Non-pigmented ciliary epithelial cell (primary cell): ENCODE measurements around the gene ZFYVE19.
A peak's percentile ranks its signal among the peaks of the same experiment; 100 is the strongest.

Source experiments
- DNase-seq: peaks from one replicate; pipeline ENCODE4 v3.0.0-alpha.2; 2010; ENCODE audit warnings: low read depth

ZFYVE19 gene

DNA sequence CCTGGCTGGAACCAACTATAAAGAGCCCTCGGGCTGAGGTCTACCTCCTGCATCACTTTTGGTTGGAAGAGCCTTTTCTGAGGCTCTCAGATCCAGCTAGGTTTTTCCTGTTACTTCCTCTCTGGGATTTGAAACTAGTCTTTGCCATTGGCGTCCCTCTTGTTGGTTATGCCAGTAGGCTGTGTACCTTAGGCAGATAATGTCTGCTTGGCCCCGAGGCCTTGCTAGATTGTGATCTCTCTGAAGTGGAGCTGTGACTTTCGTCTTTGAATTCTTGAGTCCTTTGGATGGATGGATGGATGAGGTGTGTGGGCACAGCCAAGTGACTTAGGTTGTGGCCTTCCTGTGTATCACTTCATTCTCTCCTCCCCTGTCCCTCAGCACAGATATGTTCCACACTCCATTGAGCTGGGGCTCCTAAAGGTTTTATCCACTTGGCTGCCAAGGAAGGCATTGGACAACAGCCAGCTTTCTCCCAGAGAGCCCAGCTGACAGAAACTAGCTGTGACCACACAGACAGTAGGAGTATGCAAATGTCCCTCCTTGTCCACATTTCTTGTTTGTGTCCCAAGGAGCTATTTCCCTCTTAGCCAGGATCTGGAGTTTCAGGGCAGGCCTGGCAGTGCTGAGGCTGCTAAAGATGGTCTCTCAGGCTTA is 8.3 kb downstream of the ZFYVE19 start:
- DNase-seq: no peak

DNA sequence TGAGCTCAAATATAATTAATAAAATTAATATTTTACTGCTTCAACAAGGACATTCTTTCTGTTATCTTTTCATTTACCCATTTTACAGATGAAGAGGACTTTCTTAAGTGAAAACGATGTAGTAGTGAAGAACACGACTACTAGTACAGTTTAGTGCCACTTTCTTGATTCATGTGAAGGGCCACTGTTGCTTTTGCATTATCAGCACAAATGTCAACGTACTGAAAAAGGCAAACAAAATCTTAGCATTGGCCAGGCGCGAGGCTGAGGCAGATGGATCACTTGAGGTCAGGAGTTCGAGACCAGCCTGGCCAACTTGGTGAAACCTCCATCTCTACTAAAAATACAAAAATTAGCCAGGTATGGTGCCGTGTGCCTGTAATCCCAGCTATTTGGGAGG is 12.2 kb downstream of the ZFYVE19 start:
- DNase-seq: no peak

DNA sequence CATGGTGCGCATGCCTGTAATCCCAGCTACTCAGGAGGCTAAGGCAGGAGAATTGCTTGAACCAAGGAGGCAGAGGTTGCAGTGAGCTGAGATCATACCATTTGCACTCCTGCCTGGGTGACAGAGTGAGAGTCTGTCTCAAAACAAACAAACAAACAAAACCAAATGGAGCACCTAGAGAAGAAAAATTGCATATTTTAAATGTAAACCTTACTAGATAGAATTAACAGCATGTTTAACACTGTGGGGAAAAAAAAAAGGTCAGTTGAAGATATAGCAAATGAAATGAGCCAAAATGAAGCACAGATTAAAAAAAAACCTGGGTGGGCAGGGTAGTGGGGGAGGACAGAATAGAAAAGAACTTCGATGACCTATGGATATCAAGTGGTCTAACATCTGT is 14.3 kb downstream of the ZFYVE19 start:
- no peak for DNase-seq

DNA sequence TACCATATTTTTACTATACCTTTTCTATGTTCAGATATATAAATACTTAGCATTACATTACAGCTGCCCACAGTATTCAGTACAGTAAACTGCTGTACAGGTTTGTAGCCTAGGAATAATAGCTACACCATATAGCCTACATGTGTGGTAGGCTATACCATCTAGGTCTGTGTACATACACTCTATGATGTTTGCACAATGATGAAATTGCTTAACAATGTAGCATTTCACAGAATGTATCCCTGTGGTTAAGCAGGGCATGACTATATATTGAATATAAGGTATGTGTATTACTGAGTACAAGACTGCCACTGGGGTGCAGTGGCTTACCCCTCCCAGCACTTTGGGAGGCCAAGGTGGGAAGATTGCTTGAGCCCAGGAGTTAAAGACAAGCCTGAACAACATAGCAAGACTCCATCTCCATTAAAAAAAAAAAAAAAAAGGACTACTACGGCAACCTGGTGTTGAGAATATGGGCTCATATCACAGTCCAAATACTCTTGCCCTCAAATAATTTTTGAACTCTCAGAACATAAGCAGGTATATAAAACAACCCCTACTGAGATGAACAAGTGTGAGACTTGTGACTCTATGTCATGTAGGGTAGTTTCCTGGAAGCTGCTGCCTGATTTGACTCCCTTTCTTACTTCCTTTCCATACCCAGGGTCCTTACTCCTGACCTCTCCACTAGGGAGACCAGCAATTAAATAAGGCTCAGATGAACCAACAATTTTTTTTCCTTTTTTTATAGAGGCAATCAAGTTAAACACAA is 16.9 kb downstream of the ZFYVE19 start:
- DNase-seq: no peak

DNA sequence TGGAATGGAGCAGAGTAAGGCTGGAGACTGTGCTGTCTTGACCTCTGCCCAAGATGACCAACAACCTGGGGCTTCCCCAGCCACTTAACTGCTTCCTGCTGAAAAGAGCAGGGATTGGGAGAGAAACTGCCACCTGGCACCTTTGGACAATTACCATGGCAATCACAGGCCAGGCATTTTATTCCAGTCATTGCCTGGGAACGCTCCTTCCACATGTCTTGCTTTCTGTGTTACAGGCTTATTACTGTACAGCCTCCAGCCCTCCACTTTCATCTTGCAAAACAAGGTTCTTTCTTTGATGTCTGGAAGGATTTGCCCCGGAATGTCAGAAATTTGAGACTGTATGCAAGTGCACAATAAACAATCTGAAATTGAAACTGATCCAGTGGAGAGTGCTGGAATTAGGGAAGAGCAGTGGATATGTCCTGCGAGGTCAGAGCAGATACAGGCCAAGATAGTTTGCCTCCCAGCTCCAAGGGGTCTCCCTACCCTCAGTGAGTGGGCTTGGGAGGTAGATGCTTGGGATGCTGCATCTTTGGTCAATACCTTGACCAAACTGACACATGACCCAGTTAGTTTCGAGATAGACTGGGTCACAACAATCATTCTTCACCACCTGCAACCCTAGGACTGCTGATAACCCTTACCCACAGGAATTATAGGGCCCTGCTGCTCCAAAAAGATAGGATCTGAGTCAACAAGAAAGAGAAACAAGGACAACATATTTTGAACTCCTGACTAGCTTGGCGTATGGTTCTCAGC is 19.0 kb downstream of the ZFYVE19 start:
- DNase-seq: peak; percentile 34

DNA sequence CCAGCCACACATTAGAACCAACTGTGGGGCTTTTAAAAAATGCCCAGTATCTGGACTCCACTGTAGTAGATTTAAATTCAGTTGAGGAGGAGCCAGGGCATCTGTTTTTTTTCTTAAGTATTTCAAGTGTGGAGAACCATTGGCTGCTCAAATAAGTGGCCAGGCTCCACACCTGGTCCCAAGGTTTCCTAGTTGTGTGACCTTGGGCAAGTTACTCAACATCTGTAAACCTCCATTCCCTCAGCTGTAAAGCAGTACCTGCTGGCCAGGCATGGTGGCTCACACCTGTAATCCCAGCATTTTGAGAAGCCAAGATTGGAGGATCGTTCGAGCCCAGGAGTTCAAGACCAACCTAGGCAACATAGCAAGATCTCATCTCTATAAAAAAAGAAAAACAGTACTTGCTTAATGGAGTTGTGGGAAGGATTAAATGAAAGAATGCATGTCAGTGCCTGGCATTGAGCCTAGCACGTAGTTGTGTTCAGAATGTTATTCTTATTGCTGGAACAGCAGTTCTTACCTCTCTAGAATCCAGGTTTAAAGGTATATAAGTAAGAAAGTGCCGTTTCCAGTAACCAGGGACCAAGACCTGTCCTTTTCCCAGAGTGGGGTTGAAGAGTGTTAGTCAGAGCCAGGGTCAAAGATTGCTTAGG is 19.7 kb downstream of the ZFYVE19 start:
- DNase-seq: no peak

DNA sequence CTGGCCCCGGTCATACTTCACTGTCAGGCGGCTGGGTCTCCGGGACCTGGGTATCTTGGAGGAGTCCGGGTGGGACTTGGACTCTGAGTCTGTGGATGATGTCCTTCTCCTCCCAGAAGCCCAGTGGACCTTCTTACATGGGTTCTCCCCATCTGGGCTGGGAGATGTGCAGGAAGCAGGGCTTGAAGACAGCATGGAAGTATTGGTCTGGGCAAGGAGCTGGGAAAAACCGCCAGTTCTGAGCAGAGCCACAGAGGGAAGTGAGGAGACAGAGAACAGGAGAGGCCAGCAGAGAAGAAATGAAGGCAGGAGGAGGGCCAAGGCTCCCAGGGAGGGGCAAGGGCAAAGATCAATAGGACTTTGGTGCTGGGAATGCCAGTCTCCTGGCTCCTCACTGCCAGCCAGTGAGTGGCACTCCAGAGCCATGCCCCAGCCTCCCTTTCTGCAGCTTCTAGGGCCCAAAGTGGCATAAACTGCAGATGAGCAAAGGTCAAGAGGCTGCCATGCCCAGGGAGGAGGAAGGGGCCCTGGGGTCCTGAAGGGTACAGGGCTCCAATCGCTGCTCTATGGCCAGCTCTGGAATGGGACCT is 21.7 kb downstream of the ZFYVE19 start, which contains the start of gene PPP1R14D:
PPP1R14D (minus strand) TSS at position 262 of the 590 bp plus-strand sequence; CDS start at position 195, 67 bp downstream.
- DNase-seq: no peak

DNA sequence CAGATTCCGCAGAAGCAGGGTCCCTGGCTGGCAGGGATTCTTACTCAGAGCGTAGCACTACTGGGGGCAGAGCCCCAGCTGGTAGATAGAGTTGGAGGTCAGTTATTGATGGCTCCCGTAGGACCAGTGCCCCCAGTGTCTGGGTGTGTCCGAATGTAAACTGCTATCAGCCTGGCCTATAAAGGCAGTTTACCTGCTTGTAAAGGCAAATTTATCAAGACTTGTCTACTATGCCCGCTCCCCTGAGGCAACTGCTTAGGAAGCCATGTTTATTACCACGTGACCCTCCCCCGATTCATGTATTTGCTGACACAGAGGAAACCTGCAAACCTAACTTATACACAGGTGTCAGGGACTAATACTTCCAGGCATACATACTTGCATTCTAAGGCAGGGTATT is 22.2 kb downstream of the ZFYVE19 start:
- no peak for DNase-seq

DNA sequence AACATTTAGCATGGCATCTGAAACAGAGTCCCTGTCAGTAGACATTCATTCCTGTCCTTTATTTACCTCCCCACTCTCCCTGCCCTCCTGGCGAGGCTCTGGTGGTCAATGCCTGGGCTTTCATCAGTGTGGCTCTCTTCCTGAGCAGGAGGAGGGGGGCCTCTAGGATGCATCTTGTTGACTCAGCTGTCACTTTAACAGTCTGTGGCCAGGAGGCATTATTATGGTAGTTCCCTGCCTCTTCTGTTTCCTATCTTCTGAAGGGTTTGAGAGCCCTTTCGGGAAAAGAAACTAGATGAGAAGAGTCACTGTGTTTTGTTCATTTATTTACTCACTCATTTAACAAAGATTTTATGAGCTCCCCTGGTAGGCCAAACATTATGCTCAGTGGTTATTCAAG is 24.0 kb downstream of the ZFYVE19 start:
- no peak for DNase-seq

DNA sequence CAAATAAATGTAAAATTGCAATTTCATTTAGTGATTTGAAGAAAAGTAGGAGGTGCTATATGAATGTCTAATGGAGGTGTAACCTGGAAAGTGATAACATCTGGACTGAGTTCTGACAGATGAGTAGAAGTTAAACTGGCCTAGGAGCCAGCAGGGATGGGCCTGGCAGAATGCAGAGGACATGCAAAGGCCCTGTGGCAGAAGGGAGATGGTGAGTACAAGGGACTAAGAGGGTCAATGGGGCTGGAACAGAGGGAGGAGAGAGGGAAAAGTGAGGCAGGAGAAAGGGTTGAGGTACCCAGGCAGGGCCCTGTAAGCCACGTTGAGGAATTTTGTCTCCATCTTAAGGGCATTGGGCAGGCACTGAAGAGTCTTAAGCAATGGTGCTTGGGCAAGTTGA is 25.0 kb downstream of the ZFYVE19 start:
- DNase-seq: no peak

DNA sequence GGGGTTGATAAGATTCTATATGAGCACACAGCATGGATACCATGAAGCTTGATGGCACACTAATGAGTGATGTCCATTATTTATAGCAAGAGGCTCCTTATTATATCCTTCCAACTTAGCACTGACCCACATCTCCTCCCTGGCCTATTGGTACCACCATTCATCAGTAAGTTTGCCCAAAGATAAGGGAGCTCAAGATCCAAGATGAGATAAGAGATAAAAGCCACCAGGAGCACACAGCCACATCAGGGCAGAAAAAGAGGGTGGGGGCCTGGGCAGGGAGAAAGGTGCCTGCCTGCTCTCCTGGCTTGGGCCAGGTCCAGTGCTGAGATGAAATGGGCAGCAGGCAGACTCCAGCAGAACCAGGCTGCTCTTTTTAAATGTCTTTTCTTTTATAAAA is 26.0 kb downstream of the ZFYVE19 start:
- DNase-seq: no peak

DNA sequence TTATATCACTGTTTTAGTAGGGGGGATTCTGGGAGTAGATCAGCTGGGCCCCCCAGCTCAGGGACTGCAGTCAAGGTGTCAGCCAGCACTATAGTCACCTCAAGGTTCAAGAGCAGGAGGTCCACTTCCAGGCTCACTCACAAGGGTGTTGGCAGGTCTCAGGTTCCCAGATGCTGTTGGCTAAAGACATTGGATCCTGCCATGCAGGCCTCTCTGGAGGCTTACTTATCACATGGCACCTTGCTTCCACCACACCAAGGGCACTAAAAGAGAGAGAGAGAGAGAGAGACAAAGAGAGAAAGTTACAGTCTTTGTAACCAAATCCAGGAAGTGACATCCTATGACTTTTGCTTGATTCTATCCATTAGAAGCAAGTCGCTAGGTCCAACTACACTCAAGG is 29.1 kb downstream of the ZFYVE19 start:
- DNase-seq: no peak

DNA sequence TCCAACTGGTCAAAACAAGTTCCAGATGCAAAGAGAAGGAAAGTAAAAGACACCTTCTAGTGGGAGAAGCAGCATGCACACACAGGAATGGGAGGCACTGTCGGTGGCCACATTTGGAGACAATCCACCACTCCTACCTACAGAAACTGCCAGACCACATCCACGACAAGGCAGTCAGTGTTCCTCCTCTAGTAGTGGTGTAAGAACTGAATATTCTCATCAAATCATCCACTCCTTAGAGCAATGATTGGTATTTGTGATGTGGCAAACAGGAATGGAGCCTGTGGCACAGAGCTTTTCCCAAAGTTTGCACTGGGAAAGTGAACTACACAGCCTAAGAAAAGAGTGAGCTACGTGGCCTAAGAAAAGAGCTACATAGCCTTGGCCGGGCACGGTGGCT is 31.9 kb downstream of the ZFYVE19 start:
- no peak for DNase-seq

DNA sequence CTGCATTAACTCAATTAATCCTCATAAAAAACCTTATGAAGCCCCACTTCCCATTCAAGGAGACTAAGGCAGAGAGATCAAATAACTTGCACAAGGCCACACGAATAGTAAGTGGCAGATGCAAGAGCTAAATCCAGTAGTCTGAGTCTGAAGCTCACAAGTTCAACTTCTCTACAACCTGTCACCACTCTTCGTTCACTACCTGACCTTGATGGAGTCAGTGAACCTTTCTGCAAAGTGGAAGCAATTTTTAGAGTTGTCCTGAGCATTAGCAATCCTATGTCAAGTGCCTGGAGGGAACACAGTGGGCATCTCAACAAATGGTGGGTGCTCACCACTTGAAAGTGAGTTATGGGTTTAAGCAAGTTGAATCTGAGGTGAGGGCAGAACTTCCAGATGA is 34.9 kb downstream of the ZFYVE19 start:
- no peak for DNase-seq

DNA sequence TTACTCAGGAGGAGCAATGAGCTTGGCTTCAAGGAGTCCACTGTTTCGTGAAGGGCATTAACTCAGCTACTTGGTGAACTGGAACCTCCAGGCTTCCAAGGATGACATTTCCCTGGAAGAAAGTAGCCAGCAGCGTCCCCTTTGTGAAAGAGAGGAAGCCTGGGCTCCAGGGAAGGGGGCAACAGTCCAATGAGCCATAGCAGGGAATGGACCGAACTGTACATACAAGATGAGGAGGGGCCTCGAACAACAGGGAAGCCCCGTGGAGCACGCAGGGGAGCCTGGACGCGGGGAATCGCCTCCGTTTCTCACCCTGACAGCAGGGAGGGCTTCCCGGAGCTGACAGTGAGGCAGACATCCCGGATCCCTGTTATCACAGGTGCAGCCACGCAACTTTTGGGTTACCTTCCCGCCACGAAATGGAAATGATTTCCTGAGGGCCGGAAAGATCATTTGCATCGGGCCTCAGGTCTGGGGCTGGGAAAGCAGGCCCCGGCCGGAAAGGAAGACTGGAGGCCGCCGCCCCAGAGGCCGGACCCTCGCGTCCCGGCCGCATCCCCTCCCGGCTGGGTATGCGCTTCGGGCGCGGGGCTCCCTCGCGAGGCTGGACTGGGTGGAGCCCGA is 36.5 kb downstream of the ZFYVE19 start:
- no peak for DNase-seq

DNA sequence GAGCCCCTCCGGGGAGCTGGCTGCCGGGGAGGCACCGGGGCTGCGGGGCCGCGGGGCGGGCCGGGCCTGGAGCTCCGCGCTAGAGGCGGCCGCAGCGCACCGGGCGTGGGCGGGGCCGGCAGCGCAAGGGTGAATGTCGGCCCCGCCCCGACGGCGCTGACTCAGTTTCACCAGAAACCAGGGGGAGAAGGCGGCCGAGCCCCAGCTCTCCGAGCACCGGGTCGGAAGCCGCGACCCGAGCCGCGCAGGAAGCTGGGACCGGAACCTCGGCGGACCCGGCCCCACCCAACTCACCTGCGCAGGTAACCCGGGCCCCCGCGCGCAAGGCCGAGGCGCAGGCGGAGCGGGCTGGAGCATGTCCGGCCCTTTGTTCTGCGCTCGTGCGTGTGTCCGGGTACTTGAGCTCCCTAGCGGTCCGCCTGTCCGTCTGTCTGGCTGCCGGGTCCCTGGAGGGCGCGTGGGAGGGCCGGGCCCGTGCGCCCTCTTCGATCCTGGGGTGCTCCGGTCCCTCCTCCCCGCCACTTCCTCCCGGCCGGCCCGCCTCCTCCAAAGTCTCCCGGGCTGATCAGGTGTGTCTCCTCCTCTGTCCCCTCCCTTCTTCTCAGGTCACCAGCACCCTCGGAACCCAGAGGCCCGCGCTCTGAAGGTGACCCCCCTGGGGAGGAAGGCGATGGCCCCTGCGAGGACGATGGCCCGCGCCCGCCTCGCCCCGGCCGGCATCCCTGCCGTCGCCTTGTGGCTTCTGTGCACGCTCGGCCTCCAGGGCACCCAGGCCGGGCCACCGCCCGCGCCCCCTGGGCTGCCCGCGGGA is 37.2 kb downstream of the ZFYVE19 start, which contains the start of gene SPINT1:
SPINT1 (plus strand) TSS at position 164 of the 811 bp plus-strand sequence; CDS start at position 671, 507 bp downstream.
- DNase-seq: no peak

DNA sequence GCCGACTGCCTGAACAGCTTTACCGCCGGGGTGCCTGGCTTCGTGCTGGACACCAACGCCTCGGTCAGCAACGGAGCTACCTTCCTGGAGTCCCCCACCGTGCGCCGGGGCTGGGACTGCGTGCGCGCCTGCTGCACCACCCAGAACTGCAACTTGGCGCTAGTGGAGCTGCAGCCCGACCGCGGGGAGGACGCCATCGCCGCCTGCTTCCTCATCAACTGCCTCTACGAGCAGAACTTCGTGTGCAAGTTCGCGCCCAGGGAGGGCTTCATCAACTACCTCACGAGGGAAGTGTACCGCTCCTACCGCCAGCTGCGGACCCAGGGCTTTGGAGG is 37.8 kb downstream of the ZFYVE19 start:
- no peak for DNase-seq

DNA sequence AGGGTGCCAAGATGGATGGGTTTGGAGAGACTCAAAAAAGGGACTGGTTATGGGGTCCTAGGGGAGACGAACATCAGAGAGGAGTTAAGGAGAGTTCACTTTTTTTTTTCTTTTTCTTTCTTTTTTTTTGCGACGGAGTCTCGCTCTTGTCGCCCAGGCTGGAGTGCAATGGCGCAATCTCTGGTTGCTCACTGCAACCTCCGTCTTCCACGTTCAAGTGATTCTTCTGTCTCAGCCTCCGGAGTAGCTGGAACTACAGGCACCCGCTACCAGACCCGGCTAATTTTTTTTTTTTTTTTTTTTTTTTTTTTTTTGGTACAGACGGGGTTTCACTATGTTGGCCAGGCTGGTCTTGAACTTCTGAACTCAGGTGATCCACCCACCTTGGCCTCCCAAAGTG is 38.1 kb downstream of the ZFYVE19 start:
- no peak for DNase-seq

DNA sequence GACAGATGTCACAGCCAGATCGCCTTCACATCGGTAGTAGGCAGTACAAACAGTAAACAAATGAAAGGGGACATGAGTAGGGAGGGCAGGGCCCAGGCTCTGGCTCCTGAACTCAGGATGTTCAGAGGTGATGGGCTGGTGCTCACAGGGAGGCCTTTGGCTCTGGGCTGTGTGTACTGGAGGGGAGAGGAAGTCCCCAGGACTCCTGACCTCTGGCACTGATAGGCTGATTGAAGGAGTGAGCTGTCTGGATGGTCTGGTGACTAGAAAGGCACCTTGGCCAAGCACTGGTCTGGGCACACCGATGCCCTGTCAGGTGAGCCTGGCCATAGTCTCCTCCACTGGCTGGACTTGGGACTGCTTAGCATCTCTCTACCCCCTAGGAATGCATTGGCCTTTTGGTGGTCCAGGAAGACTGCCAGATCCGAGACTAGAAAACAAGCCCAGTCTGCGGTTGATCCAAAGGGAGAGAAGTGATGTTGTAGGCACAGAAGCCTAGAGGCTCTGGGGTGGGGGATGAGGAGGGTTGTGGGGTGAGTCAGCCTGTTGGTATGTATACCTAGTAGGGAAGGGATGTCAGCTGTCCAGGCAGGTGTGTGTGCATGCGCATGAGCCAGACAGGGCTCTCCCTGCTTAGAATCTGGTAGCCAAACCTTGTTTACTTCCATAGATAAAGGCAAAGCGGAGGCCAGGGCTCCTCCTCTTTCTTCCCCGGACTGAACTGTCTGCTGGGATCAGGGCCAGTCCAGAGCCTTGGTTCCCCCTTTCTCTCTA is 38.8 kb downstream of the ZFYVE19 start:
- no peak for DNase-seq

DNA sequence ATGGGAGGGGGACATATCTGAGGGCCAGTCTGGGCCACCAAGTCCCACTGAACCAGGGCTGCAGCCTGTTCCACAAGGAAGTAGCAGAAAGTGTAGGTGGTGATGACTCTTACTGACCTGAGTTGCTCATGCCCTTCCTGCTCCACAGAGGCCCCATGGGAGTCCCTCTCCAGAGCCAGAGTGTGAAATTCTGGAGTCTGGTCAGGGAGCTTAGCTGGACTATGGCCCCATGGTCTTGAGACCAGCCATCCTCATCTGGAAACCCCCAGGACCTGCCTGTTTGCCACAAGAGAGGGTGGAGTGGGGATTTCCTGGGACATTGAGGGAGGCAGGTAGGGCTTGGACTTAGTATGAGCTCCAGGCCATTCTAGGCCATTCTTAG is 39.9 kb downstream of the ZFYVE19 start:
- no peak for DNase-seq
